ENCODE data around the gene CXCL13.
"Not testable (repeated sequence)": the region's sequence is repeated elsewhere in the genome, so short reads cannot be mapped to it uniquely, and the experiment has no call there.

CXCL13 gene

GRCh38 chr4:77605210-77605902 lies at the start of gene CXCL13:
TSS of gene CXCL13 (plus strand) at chr4:77605820. CDS start at chr4:77605866, 46 bp downstream.
- no peak within 1 kb of the TSS for H3K27ac ChIP-seq (ENCODE audit: low read depth, low read length)

GRCh38 chr4:77560170-77560569 lies 45.5 kb upstream of the CXCL13 start:
- Histone ChIP-seq H3K9ac (ENCODE audit: low read depth, low read length) (no peak overlapping the region), H3K27me3 (ENCODE audit: control insufficient read depth, insufficient read depth, low read length) (no peaks in the 10 kb centered on the region), H3K27ac (ENCODE audit: low read depth, low read length) (no peak overlapping the region), H3K4me1 (ENCODE audit: control insufficient read depth, insufficient read depth, low read length) (no peaks in the 10 kb centered on the region), H3K4me3 (ENCODE audit: low read depth, low read length) (no peak overlapping the region), H3K36me3 (ENCODE audit: control insufficient read depth, insufficient read depth, low read length) (no peaks in the 10 kb centered on the region), H3K9me3 (ENCODE audit: control insufficient read depth, insufficient read depth, low read length) (peaks cover 22% of the 10 kb centered on the region)

More at GRCh38 chr4:77605210-77605902, at the start of gene CXCL13:
- Histone ChIP-seq H3K27me3 (ENCODE audit: control insufficient read depth, insufficient read depth, low read length) (no peaks in the 10 kb centered on the region), H3K9me3 (ENCODE audit: control insufficient read depth, insufficient read depth, low read length) (no peaks in the 10 kb centered on the region), H3K4me3 (ENCODE audit: low read depth, low read length) (no peak within 1 kb of the TSS), H3K36me3 (ENCODE audit: control insufficient read depth, insufficient read depth, low read length) (no peaks in the 10 kb centered on the region), H3K4me1 (ENCODE audit: control insufficient read depth, insufficient read depth, low read length) (no peaks in the 10 kb centered on the region), H3K9ac (ENCODE audit: low read depth, low read length) (no peak within 1 kb of the TSS)

- not testable (repeated sequence) for H3K4me1 ChIP-seq (ENCODE audit: control insufficient read depth, insufficient read depth, low read length); H3K27ac ChIP-seq (ENCODE audit: low read depth, low read length); H3K9ac ChIP-seq (ENCODE audit: low read depth, low read length); H3K4me3 ChIP-seq (ENCODE audit: low read depth, low read length); H3K27me3 ChIP-seq (ENCODE audit: control insufficient read depth, insufficient read depth, low read length); H3K36me3 ChIP-seq (ENCODE audit: control insufficient read depth, insufficient read depth, low read length)
- peaks cover 12% of the 10 kb centered on the region for H3K9me3 ChIP-seq (ENCODE audit: control insufficient read depth, insufficient read depth, low read length)
Observed at GRCh38 chr4:77561720-77562119, 43.9 kb upstream of the CXCL13 start.

GRCh38 chr4:77564231-77564630 lies 41.4 kb upstream of the CXCL13 start:
- H3K9ac ChIP-seq (ENCODE audit: low read depth, low read length): no peak overlapping the region
- H3K9me3 ChIP-seq (ENCODE audit: control insufficient read depth, insufficient read depth, low read length): peaks cover 19% of the 10 kb centered on the region
- H3K27ac ChIP-seq (ENCODE audit: low read depth, low read length): no peak overlapping the region
- H3K4me3 ChIP-seq (ENCODE audit: low read depth, low read length): no peak overlapping the region
- H3K36me3 ChIP-seq (ENCODE audit: control insufficient read depth, insufficient read depth, low read length): no peaks in the 10 kb centered on the region
- H3K4me1 ChIP-seq (ENCODE audit: control insufficient read depth, insufficient read depth, low read length): no peaks in the 10 kb centered on the region
- H3K27me3 ChIP-seq (ENCODE audit: control insufficient read depth, insufficient read depth, low read length): no peaks in the 10 kb centered on the region

- no peak overlapping the region for H3K9ac ChIP-seq (ENCODE audit: low read depth, low read length)
- H3K27ac ChIP-seq (ENCODE audit: low read depth, low read length): no peak overlapping the region
- no peak overlapping the region for H3K4me3 ChIP-seq (ENCODE audit: low read depth, low read length)
- no peaks in the 10 kb centered on the region for H3K27me3 ChIP-seq (ENCODE audit: control insufficient read depth, insufficient read depth, low read length)
- no peaks in the 10 kb centered on the region for H3K4me1 ChIP-seq (ENCODE audit: control insufficient read depth, insufficient read depth, low read length)
- H3K36me3 ChIP-seq (ENCODE audit: control insufficient read depth, insufficient read depth, low read length): no peaks in the 10 kb centered on the region
- H3K9me3 ChIP-seq (ENCODE audit: control insufficient read depth, insufficient read depth, low read length): peaks cover 19% of the 10 kb centered on the region
Observed at GRCh38 chr4:77566148-77566547, 39.5 kb upstream of the CXCL13 start.

GRCh38 chr4:77567549-77567948 lies 38.1 kb upstream of the CXCL13 start:
- H3K9ac ChIP-seq (ENCODE audit: low read depth, low read length): no peak overlapping the region
- no peaks in the 10 kb centered on the region for H3K27me3 ChIP-seq (ENCODE audit: control insufficient read depth, insufficient read depth, low read length)
- H3K4me1 ChIP-seq (ENCODE audit: control insufficient read depth, insufficient read depth, low read length): no peaks in the 10 kb centered on the region
- no peaks in the 10 kb centered on the region for H3K36me3 ChIP-seq (ENCODE audit: control insufficient read depth, insufficient read depth, low read length)
- no peak overlapping the region for H3K27ac ChIP-seq (ENCODE audit: low read depth, low read length)
- no peak overlapping the region for H3K4me3 ChIP-seq (ENCODE audit: low read depth, low read length)
- H3K9me3 ChIP-seq (ENCODE audit: control insufficient read depth, insufficient read depth, low read length): peaks cover 13% of the 10 kb centered on the region; the same call in 1 of the 2 replicates

- H3K9ac ChIP-seq (ENCODE audit: low read depth, low read length); H3K27me3 ChIP-seq (ENCODE audit: control insufficient read depth, insufficient read depth, low read length); H3K4me3 ChIP-seq (ENCODE audit: low read depth, low read length); H3K4me1 ChIP-seq (ENCODE audit: control insufficient read depth, insufficient read depth, low read length); H3K36me3 ChIP-seq (ENCODE audit: control insufficient read depth, insufficient read depth, low read length); H3K27ac ChIP-seq (ENCODE audit: low read depth, low read length): not testable (repeated sequence)
- H3K9me3 ChIP-seq (ENCODE audit: control insufficient read depth, insufficient read depth, low read length): peaks cover 13% of the 10 kb centered on the region
Observed at GRCh38 chr4:77570508-77571214, 35.0 kb upstream of the CXCL13 start.

- Histone ChIP-seq H3K36me3 (ENCODE audit: control insufficient read depth, insufficient read depth, low read length) (no peaks in the 10 kb centered on the region), H3K27me3 (ENCODE audit: control insufficient read depth, insufficient read depth, low read length) (no peaks in the 10 kb centered on the region), H3K4me1 (ENCODE audit: control insufficient read depth, insufficient read depth, low read length) (no peaks in the 10 kb centered on the region), H3K27ac (ENCODE audit: low read depth, low read length) (no peak overlapping the region), H3K9me3 (ENCODE audit: control insufficient read depth, insufficient read depth, low read length) (peaks cover 9% of the 10 kb centered on the region), H3K9ac (ENCODE audit: low read depth, low read length) (no peak overlapping the region), H3K4me3 (ENCODE audit: low read depth, low read length) (no peak overlapping the region)
Observed at GRCh38 chr4:77576351-77576750, 29.3 kb upstream of the CXCL13 start.

GRCh38 chr4:77578145-77578544 lies 27.5 kb upstream of the CXCL13 start:
- Histone ChIP-seq H3K9me3 (ENCODE audit: control insufficient read depth, insufficient read depth, low read length) (peaks cover 9% of the 10 kb centered on the region), H3K4me1 (ENCODE audit: control insufficient read depth, insufficient read depth, low read length) (no peaks in the 10 kb centered on the region), H3K4me3 (ENCODE audit: low read depth, low read length) (no peak overlapping the region), H3K27me3 (ENCODE audit: control insufficient read depth, insufficient read depth, low read length) (no peaks in the 10 kb centered on the region), H3K9ac (ENCODE audit: low read depth, low read length) (no peak overlapping the region), H3K27ac (ENCODE audit: low read depth, low read length) (no peak overlapping the region), H3K36me3 (ENCODE audit: control insufficient read depth, insufficient read depth, low read length) (no peaks in the 10 kb centered on the region)

GRCh38 chr4:77579406-77580076 lies 26.1 kb upstream of the CXCL13 start:
- no peaks in the 10 kb centered on the region for H3K4me1 ChIP-seq (ENCODE audit: control insufficient read depth, insufficient read depth, low read length)
- H3K9me3 ChIP-seq (ENCODE audit: control insufficient read depth, insufficient read depth, low read length): peaks cover 9% of the 10 kb centered on the region; the same call in 1 of the 2 replicates
- no peak overlapping the region for H3K27ac ChIP-seq (ENCODE audit: low read depth, low read length)
- no peaks in the 10 kb centered on the region for H3K36me3 ChIP-seq (ENCODE audit: control insufficient read depth, insufficient read depth, low read length)
- no peak overlapping the region for H3K9ac ChIP-seq (ENCODE audit: low read depth, low read length)
- no peak overlapping the region for H3K4me3 ChIP-seq (ENCODE audit: low read depth, low read length)
- H3K27me3 ChIP-seq (ENCODE audit: control insufficient read depth, insufficient read depth, low read length): no peaks in the 10 kb centered on the region

- H3K4me1 ChIP-seq (ENCODE audit: control insufficient read depth, insufficient read depth, low read length): no peaks in the 10 kb centered on the region
- no peak overlapping the region for H3K27ac ChIP-seq (ENCODE audit: low read depth, low read length)
- H3K9ac ChIP-seq (ENCODE audit: low read depth, low read length): no peak overlapping the region
Observed at GRCh38 chr4:77581724-77582123, 23.9 kb upstream of the CXCL13 start.

More at GRCh38 chr4:77581724-77582123, 23.9 kb upstream of the CXCL13 start:
- H3K9me3 ChIP-seq (ENCODE audit: control insufficient read depth, insufficient read depth, low read length): 0 out of 2 replicates have a peak, but pooled peaks cover 6% of the 10 kb centered on the region
- H3K4me3 ChIP-seq (ENCODE audit: low read depth, low read length): no peak overlapping the region
- H3K36me3 ChIP-seq (ENCODE audit: control insufficient read depth, insufficient read depth, low read length): no peaks in the 10 kb centered on the region
- H3K27me3 ChIP-seq (ENCODE audit: control insufficient read depth, insufficient read depth, low read length): no peaks in the 10 kb centered on the region
